K562 (cell line): ENCODE results near the gene FGD6. TPM values are rescaled to one million over a fixed set of nuclear protein-coding genes. Genes with fewer than 3 reads are reported as not detected.

Experiments used
- CBFA2T3 ChIP-seq: fragments of 450-650 bp; IDR thresholded peaks from 2 replicates; pipeline ENCODE4 v1.6.1; 2017
- CHD1 ChIP-seq: fragments of 200-600 bp; sonication (generic); IDR thresholded peaks from one replicate; pipeline ENCODE4 v1.6.1; 2012; ENCODE audit warnings: mild to moderate bottlenecking, moderate library complexity, low read length, inconsistent platforms
- CREM ChIP-seq: IDR thresholded peaks from 2 replicates; pipeline ENCODE4 v1.6.1; 2014; ENCODE audit warnings: antibody characterized with exemption, low read depth
- FOSL1 ChIP-seq: fragments of 200-800 bp; sonication (Bioruptor generic); conservative IDR thresholded peaks from 2 replicates; pipeline ENCODE4 v1.6.1; 2016; ENCODE audit warnings: missing genetic modification characterization, missing compliant biosample characterization
- JUND ChIP-seq, 2 experiments: IDR thresholded peaks; 2 replicates in 1 of 2; 3 replicates in 1 of 2; pipeline ENCODE4 v1.6.1; 2011; ENCODE audit warnings: borderline replicate concordance in 2 of 2, low read depth in 2 of 2, low read length in 2 of 2, improper control_type of control experiment in 1 of 2, missing biosample characterization in 1 of 2, missing genetic modification characterization in 1 of 2, missing genetic modification reagents in 1 of 2
- KDM1A ChIP-seq, 2 experiments: fragments of 450-650 bp; IDR thresholded peaks; 2 replicates each; pipeline ENCODE4 v1.6.1; 2016; ENCODE audit warnings: mild to moderate bottlenecking in 2 of 2
- KDM2B ChIP-seq: fragments of 250-450 bp; sonication (Bioruptor Pico); IDR thresholded peaks from 2 replicates; pipeline ENCODE4 v1.8.0; 2021; ENCODE audit warnings: mild to moderate bottlenecking, moderate library complexity
- NFIC ChIP-seq: fragments of 450-650 bp; IDR thresholded peaks from 2 replicates; pipeline ENCODE4 v1.6.1; 2017; ENCODE audit warnings: mild to moderate bottlenecking, inconsistent platforms
- PTTG1 ChIP-seq: fragments of 450-650 bp; IDR thresholded peaks from 2 replicates; pipeline ENCODE4 v1.6.1; 2016; ENCODE audit warnings: low read depth, mild to moderate bottlenecking, missing genetic modification characterization, missing compliant biosample characterization
- SMAD2 ChIP-seq: fragments of 150-350 bp; IDR thresholded peaks from 2 replicates; pipeline ENCODE4 v1.6.1; 2014; ENCODE audit warnings: low read depth, mild to moderate bottlenecking, low read length
- SUPT5H ChIP-seq: fragments of 450-650 bp; IDR thresholded peaks from 2 replicates; pipeline ENCODE4 v1.6.1; 2016
- TEAD4 ChIP-seq, 2 experiments: sonication (generic) in 1 of 2; formaldehyde crosslinking in 1 of 2; IDR thresholded peaks; 2 replicates each; pipeline versions ENCODE4 v1.6.1 to v1.8.0; 2012 to 2022; ENCODE audit warnings: borderline replicate concordance in 1 of 2, inconsistent platforms in 1 of 2, low read length in 1 of 2, mild to moderate bottlenecking in 1 of 2, missing genetic modification reagents in 1 of 2
- TRIM28 ChIP-seq: fragments of 450-650 bp; IDR thresholded peaks from 2 replicates; pipeline ENCODE4 v1.6.1; 2017
- ZNF197 ChIP-seq: fragments of 200-800 bp; sonication (Bioruptor generic); IDR thresholded peaks from 2 replicates; pipeline ENCODE4 v1.6.1; 2016; ENCODE audit warnings: low read depth, missing genetic modification characterization, missing compliant biosample characterization
- ZNF354B ChIP-seq: fragments of 250-450 bp; sonication (Bioruptor Pico); IDR thresholded peaks from 2 replicates; pipeline ENCODE4 v1.4.0; 2020
- ZNF699 ChIP-seq: fragments of 250-450 bp; sonication (Bioruptor Pico); IDR thresholded peaks from 2 replicates; pipeline ENCODE4 v1.8.0; 2021; ENCODE audit warnings: mild to moderate bottlenecking, moderate library complexity; ENCODE audit not compliant: insufficient replicate concordance
- ZNF75A ChIP-seq: fragments of 450-650 bp; formaldehyde crosslinking; IDR thresholded peaks from 2 replicates; pipeline ENCODE4 v1.4.0; 2020; ENCODE audit warnings: mild to moderate bottlenecking
- polyA plus RNA-seq, 8 experiments: library from polyadenylated mRNA; depleted of rRNA in 4 of 8; stranded (reverse) in 5 of 8; unstranded in 3 of 8; fragments of >200 nt; fragmentation: Nextera tagmentation in 2 of 8; fragmentation: Illumina TruSeq in 1 of 8; extraction: Ambion mirVana in 2 of 8; extraction: Trizol in 1 of 8; gene quantifications; 2 replicates each; pipeline versions ENCODE4 v1.2.1 to v1.2.3, GENCODE V29; 2011 to 2014; ENCODE audit warnings: inconsistent platforms in 1 of 8, missing spikeins in 1 of 8
- total RNA-seq, 7 experiments: library from RNA; depleted of rRNA in 6 of 7; stranded (reverse); fragments of >200 nt in 6 of 7; fragmentation: Illumina TruSeq in 2 of 7; extraction: Trizol in 2 of 7; gene quantifications; 2 replicates each; pipeline versions ENCODE4 v1.2.1 to v1.2.3, GENCODE V29; 2011 to 2021; ENCODE audit warnings: low replicate concordance in 1 of 7
- TF ChIP-seq, protein P1 (sequence below): fragments of 450-650 bp; IDR thresholded peaks from 2 replicates; pipeline ENCODE4 v1.6.1; 2014; ENCODE audit warnings: low read depth, mild to moderate bottlenecking, moderate library complexity, borderline replicate concordance
- TF ChIP-seq, protein P2 (sequence below): IDR thresholded peaks from 3 replicates; pipeline ENCODE4 v1.6.1; 2011; ENCODE audit warnings: borderline replicate concordance, mild to moderate bottlenecking; ENCODE audit not compliant: insufficient read length, insufficient read depth
- TF ChIP-seq, protein P3 (sequence below), 2 experiments: fragments of 450-650 bp; conservative IDR thresholded peaks; 2 replicates each; pipeline ENCODE4 v1.6.1; 2017; ENCODE audit warnings: mild to moderate bottlenecking in 2 of 2, moderate library complexity in 2 of 2

The FGD6 gene
- total and polyA plus RNA-seq, 9 of the 15 experiments (the other 6 are each of a cell fraction or from before 2014, with no cell fraction given) = 1.5 to 11.1 (median 5.8) TPM

DNA sequence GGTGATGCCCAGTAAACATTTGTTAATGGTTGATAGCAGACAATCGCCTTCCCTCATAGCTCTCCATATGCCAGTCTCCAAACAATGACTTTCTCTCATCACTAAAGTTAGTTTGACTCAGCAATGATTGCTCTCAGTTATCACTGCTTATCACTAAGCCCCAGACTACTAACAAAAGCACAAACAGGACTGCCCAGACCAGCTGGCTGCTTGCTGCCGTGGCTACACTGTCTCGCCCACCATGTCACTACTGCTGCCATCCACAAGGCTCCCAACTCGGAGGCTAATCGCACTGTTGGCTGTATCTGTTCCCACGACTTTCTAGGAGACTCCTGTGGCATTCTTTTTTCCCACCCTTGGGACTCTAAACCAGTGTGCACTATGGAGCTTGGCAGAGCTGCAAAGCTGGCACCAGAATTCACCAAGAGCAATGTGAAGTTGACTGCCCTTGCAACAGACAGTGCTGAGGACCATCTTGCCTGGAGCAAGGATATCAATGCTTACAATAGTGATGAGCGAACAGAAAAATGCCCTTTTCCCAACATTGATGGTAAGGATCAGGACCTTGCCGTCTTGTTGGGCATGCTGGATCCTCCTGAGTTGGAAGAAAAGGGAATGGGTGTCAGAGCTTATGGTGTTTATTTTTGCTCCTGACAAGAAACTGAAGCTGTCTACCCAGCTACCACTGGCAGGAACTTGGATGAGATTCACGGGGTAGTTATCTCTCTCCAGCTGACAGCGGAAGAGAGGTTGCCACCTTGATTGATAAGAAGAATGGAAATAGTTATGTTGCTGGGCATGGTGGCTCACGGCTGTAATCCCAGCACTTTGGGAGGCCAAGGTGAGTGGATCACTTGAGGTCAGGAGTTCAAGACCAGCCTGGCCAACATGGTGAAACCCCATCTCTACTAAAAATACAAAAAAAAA is 116.7 kb downstream of the FGD6 start (continued):
- TF ChIP-seq JUND (IDR thresholded peaks at IDR 0.05; ENCODE audit: borderline replicate concordance, low read depth, low read length) = peak; percentile 34; the same call in 1 of the 2 replicates
- TF ChIP-seq JUND (tag; IDR thresholded peaks at IDR 0.05; ENCODE audit: borderline replicate concordance, low read depth, low read length) = no peak; the same call in 2 of the 3 replicates
- no peak for TF ChIP-seq SMAD2
- peak; percentile 60 for TF ChIP-seq FOSL1 (tag)
- TF ChIP-seq CHD1 = no peak
- no peak for TF ChIP-seq PTTG1 (tag)
- no peak for TF ChIP-seq ZNF197
- TF ChIP-seq KDM2B (CRISPR knock-in tag) = no peak
- TF ChIP-seq, protein P1, sequence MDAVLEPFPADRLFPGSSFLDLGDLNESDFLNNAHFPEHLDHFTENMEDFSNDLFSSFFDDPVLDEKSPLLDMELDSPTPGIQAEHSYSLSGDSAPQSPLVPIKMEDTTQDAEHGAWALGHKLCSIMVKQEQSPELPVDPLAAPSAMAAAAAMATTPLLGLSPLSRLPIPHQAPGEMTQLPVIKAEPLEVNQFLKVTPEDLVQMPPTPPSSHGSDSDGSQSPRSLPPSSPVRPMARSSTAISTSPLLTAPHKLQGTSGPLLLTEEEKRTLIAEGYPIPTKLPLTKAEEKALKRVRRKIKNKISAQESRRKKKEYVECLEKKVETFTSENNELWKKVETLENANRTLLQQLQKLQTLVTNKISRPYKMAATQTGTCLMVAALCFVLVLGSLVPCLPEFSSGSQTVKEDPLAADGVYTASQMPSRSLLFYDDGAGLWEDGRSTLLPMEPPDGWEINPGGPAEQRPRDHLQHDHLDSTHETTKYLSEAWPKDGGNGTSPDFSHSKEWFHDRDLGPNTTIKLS = no peak
- TF ChIP-seq, protein P2, sequence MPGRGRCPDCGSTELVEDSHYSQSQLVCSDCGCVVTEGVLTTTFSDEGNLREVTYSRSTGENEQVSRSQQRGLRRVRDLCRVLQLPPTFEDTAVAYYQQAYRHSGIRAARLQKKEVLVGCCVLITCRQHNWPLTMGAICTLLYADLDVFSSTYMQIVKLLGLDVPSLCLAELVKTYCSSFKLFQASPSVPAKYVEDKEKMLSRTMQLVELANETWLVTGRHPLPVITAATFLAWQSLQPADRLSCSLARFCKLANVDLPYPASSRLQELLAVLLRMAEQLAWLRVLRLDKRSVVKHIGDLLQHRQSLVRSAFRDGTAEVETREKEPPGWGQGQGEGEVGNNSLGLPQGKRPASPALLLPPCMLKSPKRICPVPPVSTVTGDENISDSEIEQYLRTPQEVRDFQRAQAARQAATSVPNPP = no peak
- peak; percentile 58; the same call in 1 of the 2 replicates for TF ChIP-seq NFIC
- peak; percentile 94 for TF ChIP-seq CBFA2T3
- TF ChIP-seq TEAD4 (IDR thresholded peaks at IDR 0.05; ENCODE audit: low read length) = peak; percentile 78
- no peak for TF ChIP-seq TEAD4 (CRISPR knock-in tag; IDR thresholded peaks at IDR 0.05; ENCODE audit: borderline replicate concordance)
- peak; percentile 95 to 96 for TF ChIP-seq KDM1A (IDR thresholded peaks at IDR 0.05)
- TF ChIP-seq ZNF75A (CRISPR knock-in tag) = no peak
- TF ChIP-seq TRIM28 = no peak
- TF ChIP-seq, protein P3, sequence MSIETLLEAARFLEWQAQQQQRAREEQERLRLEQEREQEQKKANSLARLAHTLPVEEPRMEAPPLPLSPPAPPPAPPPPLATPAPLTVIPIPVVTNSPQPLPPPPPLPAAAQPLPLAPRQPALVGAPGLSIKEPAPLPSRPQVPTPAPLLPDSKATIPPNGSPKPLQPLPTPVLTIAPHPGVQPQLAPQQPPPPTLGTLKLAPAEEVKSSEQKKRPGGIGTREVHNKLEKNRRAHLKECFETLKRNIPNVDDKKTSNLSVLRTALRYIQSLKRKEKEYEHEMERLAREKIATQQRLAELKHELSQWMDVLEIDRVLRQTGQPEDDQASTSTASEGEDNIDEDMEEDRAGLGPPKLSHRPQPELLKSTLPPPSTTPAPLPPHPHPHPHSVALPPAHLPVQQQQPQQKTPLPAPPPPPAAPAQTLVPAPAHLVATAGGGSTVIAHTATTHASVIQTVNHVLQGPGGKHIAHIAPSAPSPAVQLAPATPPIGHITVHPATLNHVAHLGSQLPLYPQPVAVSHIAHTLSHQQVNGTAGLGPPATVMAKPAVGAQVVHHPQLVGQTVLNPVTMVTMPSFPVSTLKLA (conservative IDR thresholded peaks at IDR 0.05) = 0 out of 4 replicates have a peak, but pooled peaks of 1 of the 2 experiments have one; percentile 26
- TF ChIP-seq CREM = peak; percentile 48; the same call in 1 of the 2 replicates
- TF ChIP-seq SUPT5H = no peak
- TF ChIP-seq ZNF354B (CRISPR knock-in tag) = no peak
- TF ChIP-seq ZNF699 (CRISPR knock-in tag) = no peak
